ENCODE measurements around the gene MRLN. TPM values are rescaled to one million over a fixed set of nuclear protein-coding genes. Genes with fewer than 3 reads are reported as not detected.

The MRLN gene
- total RNA-seq, 1 experiment from 2014 or later: not detected

GRCh38 chr10:59774451-59774850 lies 21.2 kb upstream of the MRLN start:
- Histone ChIP-seq H3K27me3 (replicated peaks; ENCODE audit: insufficient read depth, low read depth, low read length, poor library complexity) (no peaks in the 10 kb centered on the region), H3K36me3 (ENCODE audit: insufficient read depth, low read length, poor library complexity, severe bottlenecking) (no peaks in the 10 kb centered on the region), H3K27ac (ENCODE audit: low read depth, low read length, poor library complexity, severe bottlenecking) (no peak overlapping the region), H3K4me1 (ENCODE audit: insufficient read depth, low read length, poor library complexity, severe bottlenecking) (no peaks in the 10 kb centered on the region), H3K9me3 (ENCODE audit: low read depth, low read length, poor library complexity, severe bottlenecking) (no peaks in the 10 kb centered on the region), H3K4me3 (ENCODE audit: low read depth, low read length, poor library complexity, severe bottlenecking) (no peak overlapping the region)
- POLR2A ChIA-PET (ENCODE audit: low non-redundant PET): no interaction called here
- TF ChIP-seq EZH2 (IDR thresholded peaks at IDR 0.05; ENCODE audit: borderline replicate concordance, low read depth, low read length, poor library complexity, severe bottlenecking) (no peak), CTCF (conservative IDR thresholded peaks at IDR 0.05; ENCODE audit: low read depth, low read length) (no peak)
- CTCF ChIA-PET: no interaction called here
- intact Hi-C loops (cut with micrococcal nuclease; ENCODE audit: unreplicated experiment): no loop called here
- no TSS peak for BruUV-seq (replicated peaks)
- no peak for DNase-seq (ENCODE audit: low spot score)

GRCh38 chr10:59773088-59773487 lies 19.8 kb upstream of the MRLN start:
- no peak overlapping the region for H3K27ac ChIP-seq (ENCODE audit: low read depth, low read length, poor library complexity, severe bottlenecking)
- H3K36me3 ChIP-seq (ENCODE audit: insufficient read depth, low read length, poor library complexity, severe bottlenecking): no peaks in the 10 kb centered on the region
- ChIA-PET CTCF (no interaction called here), POLR2A (ENCODE audit: low non-redundant PET) (no interaction called here)
- no peaks in the 10 kb centered on the region for H3K27me3 ChIP-seq (replicated peaks; ENCODE audit: insufficient read depth, low read depth, low read length, poor library complexity)
- DNase-seq (ENCODE audit: low spot score): no peak
- no TSS peak for BruUV-seq (replicated peaks)
- no peak for TF ChIP-seq CTCF (conservative IDR thresholded peaks at IDR 0.05; ENCODE audit: low read depth, low read length)
- TF ChIP-seq EZH2 (IDR thresholded peaks at IDR 0.05; ENCODE audit: borderline replicate concordance, low read depth, low read length, poor library complexity, severe bottlenecking): no peak
- no peaks in the 10 kb centered on the region for H3K9me3 ChIP-seq (ENCODE audit: low read depth, low read length, poor library complexity, severe bottlenecking)
- no peaks in the 10 kb centered on the region for H3K4me1 ChIP-seq (ENCODE audit: insufficient read depth, low read length, poor library complexity, severe bottlenecking)
- intact Hi-C loops (cut with micrococcal nuclease; ENCODE audit: unreplicated experiment): no loop called here
- no peak overlapping the region for H3K4me3 ChIP-seq (ENCODE audit: low read depth, low read length, poor library complexity, severe bottlenecking)

- no peak overlapping the region for H3K4me3 ChIP-seq (ENCODE audit: low read depth, low read length, poor library complexity, severe bottlenecking)
These were observed 18.0 kb upstream of the MRLN start for GRCh38 chr10:59771162-59771807.

More at GRCh38 chr10:59771162-59771807, 18.0 kb upstream of the MRLN start:
- H3K27me3 ChIP-seq (replicated peaks; ENCODE audit: insufficient read depth, low read depth, low read length, poor library complexity): no peaks in the 10 kb centered on the region
- ChIA-PET CTCF (no interaction called here), POLR2A (ENCODE audit: low non-redundant PET) (no interaction called here)
- DNase-seq (ENCODE audit: low spot score): no peak
- intact Hi-C loops (cut with micrococcal nuclease; ENCODE audit: unreplicated experiment): no loop called here
- no peaks in the 10 kb centered on the region for H3K4me1 ChIP-seq (ENCODE audit: insufficient read depth, low read length, poor library complexity, severe bottlenecking)
- H3K9me3 ChIP-seq (ENCODE audit: low read depth, low read length, poor library complexity, severe bottlenecking): no peaks in the 10 kb centered on the region
- H3K27ac ChIP-seq (ENCODE audit: low read depth, low read length, poor library complexity, severe bottlenecking): no peak overlapping the region
- TF ChIP-seq EZH2 (IDR thresholded peaks at IDR 0.05; ENCODE audit: borderline replicate concordance, low read depth, low read length, poor library complexity, severe bottlenecking) (no peak), CTCF (conservative IDR thresholded peaks at IDR 0.05; ENCODE audit: low read depth, low read length) (no peak)
- BruUV-seq (replicated peaks): no TSS peak
- H3K36me3 ChIP-seq (ENCODE audit: insufficient read depth, low read length, poor library complexity, severe bottlenecking): no peaks in the 10 kb centered on the region

All from A673 (cell line).